H9 (cell line): ENCODE measurements around the gene ARID3C. TPM values are rescaled to one million over a fixed set of nuclear protein-coding genes. Genes with fewer than 3 reads are reported as not detected.

Experiments used
- DNase-seq: peaks from one replicate; pipeline ENCODE4 v3.0.0-alpha.2; 2017
- H2AFZ ChIP-seq: one replicate; pipeline ENCODE4 v1.6.1; 2013; ENCODE audit warnings: mild to moderate bottlenecking, low read length, control low read depth, moderate library complexity
- H2AK5ac ChIP-seq: 2 replicates; pipeline ENCODE4 v1.6.1; 2013; ENCODE audit warnings: low read length, control low read depth, mixed read lengths; ENCODE audit not compliant: insufficient read length
- H2BK120ac ChIP-seq: one replicate; pipeline ENCODE4 v1.6.1; 2013; ENCODE audit warnings: low read depth, mild to moderate bottlenecking, low read length, control low read depth, inconsistent platforms; ENCODE audit not compliant: poor library complexity, severe bottlenecking
- H2BK12ac ChIP-seq: 2 replicates; pipeline ENCODE4 v1.6.1; 2013; ENCODE audit warnings: low read length, control low read depth, mixed read lengths, low read depth; ENCODE audit not compliant: insufficient read length
- H2BK15ac ChIP-seq: 2 replicates; pipeline ENCODE4 v1.6.1; 2013; ENCODE audit warnings: low read depth, low read length, control low read depth
- H2BK20ac ChIP-seq: one replicate; pipeline ENCODE4 v1.6.1; 2013; ENCODE audit warnings: low read depth, mild to moderate bottlenecking, low read length, control low read depth, inconsistent platforms; ENCODE audit not compliant: poor library complexity, severe bottlenecking
- H2BK5ac ChIP-seq: 2 replicates; pipeline ENCODE4 v1.6.1; 2013; ENCODE audit warnings: low read length, control low read depth, mixed read lengths; ENCODE audit not compliant: insufficient read length
- H3K14ac ChIP-seq: 2 replicates; pipeline ENCODE4 v1.6.1; 2013; ENCODE audit warnings: low read length, control low read depth; ENCODE audit not compliant: insufficient read depth
- H3K18ac ChIP-seq: 2 replicates; pipeline ENCODE4 v1.6.1; 2013; ENCODE audit warnings: low read depth, mild to moderate bottlenecking, mixed read lengths, low read length, control low read depth; ENCODE audit not compliant: insufficient read length
- H3K23ac ChIP-seq: 2 replicates; pipeline ENCODE4 v1.6.1; 2013; ENCODE audit warnings: low read length, control low read depth, mixed read lengths, low read depth; ENCODE audit not compliant: insufficient read length
- H3K23me2 ChIP-seq: 2 replicates; pipeline ENCODE4 v1.6.1; 2013; ENCODE audit warnings: low read depth, mild to moderate bottlenecking, mixed read lengths, low read length, control low read depth; ENCODE audit not compliant: insufficient read length, poor library complexity, severe bottlenecking
- H3K27ac ChIP-seq: 2 replicates; pipeline ENCODE4 v1.5.1; 2013; ENCODE audit warnings: low read length, control low read depth, mixed read lengths, low read depth; ENCODE audit not compliant: insufficient read length
- H3K27me3 ChIP-seq: 2 replicates; pipeline ENCODE4 v1.6.1; 2013; ENCODE audit warnings: low read length, control low read depth, inconsistent platforms; ENCODE audit not compliant: insufficient read depth
- H3K4ac ChIP-seq: 2 replicates; pipeline ENCODE4 v1.6.1; 2013; ENCODE audit warnings: low read depth, mild to moderate bottlenecking, control low read depth, inconsistent platforms, low read length, moderate library complexity
- H3K4me1 ChIP-seq: 2 replicates; pipeline ENCODE4 v1.6.1; 2013; ENCODE audit warnings: low read length, control low read depth, inconsistent platforms; ENCODE audit not compliant: insufficient read depth
- H3K4me2 ChIP-seq: 2 replicates; pipeline ENCODE4 v1.6.1; 2013; ENCODE audit warnings: low read length, control low read depth, mixed read lengths; ENCODE audit not compliant: insufficient read length, insufficient read depth
- H3K56ac ChIP-seq: 2 replicates; pipeline ENCODE4 v1.6.1; 2013; ENCODE audit warnings: low read depth, mild to moderate bottlenecking, mixed read lengths, low read length, control low read depth; ENCODE audit not compliant: insufficient read length
- H3K79me1 ChIP-seq: 2 replicates; pipeline ENCODE4 v1.6.1; 2013; ENCODE audit warnings: low read depth, mild to moderate bottlenecking, moderate library complexity, low read length, control low read depth, inconsistent platforms; ENCODE audit not compliant: insufficient read depth, poor library complexity, severe bottlenecking
- H3K79me2 ChIP-seq: 2 replicates; pipeline ENCODE4 v1.6.1; 2013; ENCODE audit warnings: low read length, control low read depth, inconsistent platforms; ENCODE audit not compliant: insufficient read depth
- H3K9ac ChIP-seq: 2 replicates; pipeline ENCODE4 v1.6.1; 2013; ENCODE audit warnings: low read length, control low read depth, mixed read lengths; ENCODE audit not compliant: insufficient read length; ENCODE audit errors: extremely low read depth
- H3K9me3 ChIP-seq: one replicate; pipeline ENCODE4 v1.6.1; 2013; ENCODE audit warnings: low read depth, low read length, inconsistent platforms; ENCODE audit not compliant: control insufficient read depth
- H3T11ph ChIP-seq: one replicate; pipeline ENCODE4 v1.6.1; 2013; ENCODE audit warnings: mild to moderate bottlenecking, low read length, control low read depth, inconsistent platforms
- H4K20me1 ChIP-seq: one replicate; pipeline ENCODE4 v1.6.1; 2013; ENCODE audit not compliant: control insufficient read depth, insufficient read length, insufficient read depth
- H4K5ac ChIP-seq: 2 replicates; pipeline ENCODE4 v1.6.1; 2013; ENCODE audit warnings: low read depth, mild to moderate bottlenecking, mixed read lengths, low read length, control low read depth; ENCODE audit not compliant: insufficient read length
- H4K8ac ChIP-seq: replicated peaks from 2 replicates; pipeline ENCODE4 v1.6.1; 2013; ENCODE audit warnings: low read length, control low read depth, mixed read lengths, low read depth; ENCODE audit not compliant: insufficient read length
- H4K91ac ChIP-seq: 2 replicates; pipeline ENCODE4 v1.6.1; 2013; ENCODE audit warnings: low read depth, mild to moderate bottlenecking, moderate library complexity, mixed read lengths, low read length, control low read depth; ENCODE audit not compliant: insufficient read length
- H3K27ac Mint-ChIP-seq, 3 experiments: 2 replicates in 2 of 3; 3 replicates in 1 of 3; pipeline ENCODE4 v1.8.0; 2020 to 2021; ENCODE audit warnings: mixed read lengths in 3 of 3, mild to moderate bottlenecking in 1 of 3, moderate library complexity in 1 of 3
- H3K27me3 Mint-ChIP-seq: 2 replicates; pipeline ENCODE4 v1.8.0; 2021; ENCODE audit warnings: low read depth, mild to moderate bottlenecking, moderate library complexity, mixed read lengths
- H3K36me3 Mint-ChIP-seq, 3 experiments: 2 replicates in 2 of 3; 3 replicates in 1 of 3; pipeline ENCODE4 v1.8.0; 2020 to 2021; ENCODE audit warnings: low read depth in 3 of 3, mixed read lengths in 3 of 3; ENCODE audit not compliant: insufficient read depth in 1 of 3
- H3K4me1 Mint-ChIP-seq, 2 experiments: 2 replicates each; pipeline ENCODE4 v1.8.0; 2020; ENCODE audit warnings: mixed read lengths in 2 of 2
- H3K4me3 Mint-ChIP-seq, 2 experiments: 2 replicates in 1 of 2; 3 replicates in 1 of 2; pipeline ENCODE4 v1.8.0; 2020 to 2021; ENCODE audit warnings: mild to moderate bottlenecking in 2 of 2, mixed read lengths in 2 of 2, moderate library complexity in 1 of 2
- H3K9me3 Mint-ChIP-seq, 2 experiments: 2 replicates in 1 of 2; 3 replicates in 1 of 2; pipeline ENCODE4 v1.8.0; 2020; ENCODE audit warnings: mild to moderate bottlenecking in 2 of 2, mixed read lengths in 2 of 2, moderate library complexity in 1 of 2
- WGBS: extraction: QIAGEN DNeasy Blood & Tissue Kit; methylation state at CpG from one replicate; pipeline ENCODE4 v1.1.7; 2013; ENCODE audit warnings: missing lambda C conversion rate, low lambda C conversion rate, mixed read lengths; ENCODE audit not compliant: insufficient read length; ENCODE audit errors: extremely low coverage; 5-methylcytosine and 5-hydroxymethylcytosine counted together
- total RNA-seq: library from RNA; stranded (reverse); gene quantifications from 2 replicates; pipeline ENCODE4 v1.2.1, GENCODE V29; 2021
- TF ChIP-seq, protein P1 (sequence below): fragments of 200-600 bp; sonication (generic); conservative IDR thresholded peaks from 3 replicates; pipeline ENCODE4 v1.8.0; 2021; ENCODE audit warnings: antibody characterized with exemption, mild to moderate bottlenecking

The ARID3C gene
- total RNA-seq, 1 experiment from 2014 or later, result not detected

- Histone ChIP-seq H3K9ac (no peak overlapping the region), H2AFZ (no peak overlapping the region), H4K8ac (no peak overlapping the region), H2BK20ac (no peak overlapping the region), H3K23me2 (peaks cover 16% of the 10 kb centered on the region), H2BK12ac (no peak overlapping the region), H3K27me3 (no peaks in the 10 kb centered on the region), H4K5ac (no peak overlapping the region), H3K79me2 (peaks cover 2% of the 10 kb centered on the region; the same call in 1 of the 2 replicates), H2BK120ac (no peak overlapping the region), H3K23ac (no peak overlapping the region), H2BK5ac (no peak overlapping the region), H3K18ac (no peak overlapping the region), H3K27ac (no peak overlapping the region), H4K91ac (no peak overlapping the region), H3K9me3 (no peaks in the 10 kb centered on the region), H2AK5ac (no peak overlapping the region), H3K56ac (no peak overlapping the region), H2BK15ac (no peak overlapping the region), H4K20me1 (peaks cover 3% of the 10 kb centered on the region), H3K79me1 (no peaks in the 10 kb centered on the region), H3K4me2 (no peak overlapping the region), H3K4ac (no peak overlapping the region), H3T11ph (no peak overlapping the region), H3K14ac (no peak overlapping the region), H3K4me1 (peaks cover 15% of the 10 kb centered on the region; the same call in 1 of the 2 replicates)
- Mint-ChIP-seq H3K36me3 (peaks cover 17 to 28% (median 24%) of the 10 kb centered on the region in 3 experiments; a peak in 6 of 7 replicates), H3K9me3 (no peaks in the 10 kb centered on the region), H3K4me1 (peaks cover 51 to 57% of the 10 kb centered on the region in 2 experiments), H3K4me3 (peak overlapping the region in 1 of 2 experiments; percentile 30; a peak in 1 of 5 replicates), H3K27me3 (no peaks in the 10 kb centered on the region; the same call in 1 of the 2 replicates), H3K27ac (no peak overlapping the region)
- TF ChIP-seq, protein P1, sequence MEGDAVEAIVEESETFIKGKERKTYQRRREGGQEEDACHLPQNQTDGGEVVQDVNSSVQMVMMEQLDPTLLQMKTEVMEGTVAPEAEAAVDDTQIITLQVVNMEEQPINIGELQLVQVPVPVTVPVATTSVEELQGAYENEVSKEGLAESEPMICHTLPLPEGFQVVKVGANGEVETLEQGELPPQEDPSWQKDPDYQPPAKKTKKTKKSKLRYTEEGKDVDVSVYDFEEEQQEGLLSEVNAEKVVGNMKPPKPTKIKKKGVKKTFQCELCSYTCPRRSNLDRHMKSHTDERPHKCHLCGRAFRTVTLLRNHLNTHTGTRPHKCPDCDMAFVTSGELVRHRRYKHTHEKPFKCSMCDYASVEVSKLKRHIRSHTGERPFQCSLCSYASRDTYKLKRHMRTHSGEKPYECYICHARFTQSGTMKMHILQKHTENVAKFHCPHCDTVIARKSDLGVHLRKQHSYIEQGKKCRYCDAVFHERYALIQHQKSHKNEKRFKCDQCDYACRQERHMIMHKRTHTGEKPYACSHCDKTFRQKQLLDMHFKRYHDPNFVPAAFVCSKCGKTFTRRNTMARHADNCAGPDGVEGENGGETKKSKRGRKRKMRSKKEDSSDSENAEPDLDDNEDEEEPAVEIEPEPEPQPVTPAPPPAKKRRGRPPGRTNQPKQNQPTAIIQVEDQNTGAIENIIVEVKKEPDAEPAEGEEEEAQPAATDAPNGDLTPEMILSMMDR, result no peak
- no peak for DNase-seq
- no CpG with 5 or more reads among the region's 8 CpGs for WGBS
Measured at GRCh38 chr9:34648673-34649072, 19.8 kb upstream of the ARID3C start.
